Duodenal mucosa (tissue), 2 donors: ENCODE results near the gene TECPR2.
A peak's percentile ranks its signal among the peaks of the same experiment; 100 is the strongest.

ENCODE experiments used
- H3K27ac ChIP-seq: one replicate; pipeline ENCODE4 v1.7.0; 2013; ENCODE audit warnings: low read depth, low read length
- H3K27me3 ChIP-seq, 2 donors: one replicate each; pipeline ENCODE4 v1.7.0; 2013; ENCODE audit warnings: low read length in 2 of 2, control low read depth in 1 of 2; ENCODE audit not compliant: insufficient read depth in 2 of 2, control insufficient read depth in 1 of 2
- H3K36me3 ChIP-seq, 2 donors: one replicate each; pipeline ENCODE4 v1.7.0; 2013; ENCODE audit warnings: low read length in 2 of 2, control low read depth in 1 of 2; ENCODE audit not compliant: insufficient read depth in 2 of 2, control insufficient read depth in 1 of 2
- H3K4me1 ChIP-seq, 2 donors: one replicate each; pipeline ENCODE4 v1.7.0; 2013; ENCODE audit warnings: low read length in 2 of 2, control low read depth in 1 of 2; ENCODE audit not compliant: insufficient read depth in 2 of 2, control insufficient read depth in 1 of 2
- H3K4me3 ChIP-seq, 2 donors: one replicate each; pipeline ENCODE4 v1.7.0; 2013; ENCODE audit warnings: low read length in 2 of 2, low read depth in 1 of 2
- H3K9ac ChIP-seq, 2 donors: one replicate each; pipeline ENCODE4 v1.7.0; 2013; ENCODE audit warnings: low read length in 2 of 2, low read depth in 1 of 2
- H3K9me3 ChIP-seq, 2 donors: one replicate each; pipeline ENCODE4 v1.7.0; 2013; ENCODE audit warnings: low read length in 2 of 2, control low read depth in 1 of 2; ENCODE audit not compliant: control insufficient read depth in 1 of 2

TECPR2 gene

GRCh38 chr14:102452302-102452701 is 89.6 kb downstream of the TECPR2 start:
- no peak overlapping the region for H3K9ac ChIP-seq
- no peaks in the 10 kb centered on the region for H3K27me3 ChIP-seq
- no peak overlapping the region for H3K4me3 ChIP-seq
- peaks cover 22 to 54% of the 10 kb centered on the region in 2 donors for H3K36me3 ChIP-seq
- H3K4me1 ChIP-seq: peaks cover 4 to 7% of the 10 kb centered on the region in 2 donors
- H3K27ac ChIP-seq: no peak overlapping the region
- no peaks in the 10 kb centered on the region for H3K9me3 ChIP-seq

- H3K4me3 ChIP-seq: no peak overlapping the region
- H3K27ac ChIP-seq: no peak overlapping the region
- H3K27me3 ChIP-seq: no peaks in the 10 kb centered on the region
- no peaks in the 10 kb centered on the region for H3K9me3 ChIP-seq
- H3K4me1 ChIP-seq: peaks cover 4 to 7% of the 10 kb centered on the region in 2 donors
- peaks cover 18 to 58% of the 10 kb centered on the region in 2 donors for H3K36me3 ChIP-seq
- no peak overlapping the region for H3K9ac ChIP-seq
Observed at GRCh38 chr14:102454711-102455110, 92.0 kb downstream of the TECPR2 start.

- H3K27me3 ChIP-seq: no peaks in the 10 kb centered on the region
- peaks cover 10 to 41% of the 10 kb centered on the region in 2 donors for H3K36me3 ChIP-seq
Observed at GRCh38 chr14:102457509-102457908, 94.8 kb downstream of the TECPR2 start.

GRCh38 chr14:102461490-102462338 is 99.0 kb downstream of the TECPR2 start:
- peaks cover 20 to 22% of the 10 kb centered on the region in 2 donors for H3K4me1 ChIP-seq
- H3K9ac ChIP-seq: no peak overlapping the region
- H3K4me3 ChIP-seq: no peak overlapping the region
- H3K36me3 ChIP-seq: peaks cover 3 to 31% of the 10 kb centered on the region in 2 donors
- no peak overlapping the region for H3K27ac ChIP-seq
- no peaks in the 10 kb centered on the region for H3K9me3 ChIP-seq
- H3K27me3 ChIP-seq: no peaks in the 10 kb centered on the region

More at GRCh38 chr14:102457509-102457908, 94.8 kb downstream of the TECPR2 start:
- no peaks in the 10 kb centered on the region for H3K4me1 ChIP-seq
- no peaks in the 10 kb centered on the region for H3K9me3 ChIP-seq
- H3K4me3 ChIP-seq: no peak overlapping the region
- no peak overlapping the region for H3K27ac ChIP-seq
- no peak overlapping the region for H3K9ac ChIP-seq

GRCh38 chr14:102462391-102462790 is 99.7 kb downstream of the TECPR2 start:
- Histone ChIP-seq H3K4me1 (peaks cover 20 to 22% of the 10 kb centered on the region in 2 donors), H3K9ac (no peak overlapping the region), H3K4me3 (no peak overlapping the region), H3K36me3 (peaks cover 3 to 31% of the 10 kb centered on the region in 2 donors), H3K27me3 (no peaks in the 10 kb centered on the region), H3K27ac (no peak overlapping the region), H3K9me3 (no peaks in the 10 kb centered on the region)

GRCh38 chr14:102464006-102464405 is 101.3 kb downstream of the TECPR2 start:
- Histone ChIP-seq H3K4me1 (peaks cover 20 to 22% of the 10 kb centered on the region in 2 donors), H3K4me3 (no peak overlapping the region), H3K27ac (no peak overlapping the region), H3K9me3 (no peaks in the 10 kb centered on the region), H3K36me3 (peaks cover 6 to 24% of the 10 kb centered on the region in 2 donors), H3K9ac (no peak overlapping the region), H3K27me3 (no peaks in the 10 kb centered on the region)

- H3K27ac ChIP-seq: no peak overlapping the region
- H3K36me3 ChIP-seq: peaks cover 6 to 22% of the 10 kb centered on the region in 2 donors
- peak overlapping the region in 1 of 2 donors; percentile 30 for H3K4me3 ChIP-seq
- no peaks in the 10 kb centered on the region for H3K27me3 ChIP-seq
- H3K4me1 ChIP-seq: peaks cover 20 to 22% of the 10 kb centered on the region in 2 donors
- peak overlapping the region in 1 of 2 donors; percentile 50 for H3K9ac ChIP-seq
- H3K9me3 ChIP-seq: no peaks in the 10 kb centered on the region
Observed at GRCh38 chr14:102464846-102465341, 102.2 kb downstream of the TECPR2 start.

- H3K27ac ChIP-seq: no peak overlapping the region
- H3K4me1 ChIP-seq: peaks cover 28 to 33% of the 10 kb centered on the region in 2 donors
- H3K9ac ChIP-seq: no peak overlapping the region
- H3K4me3 ChIP-seq: no peak overlapping the region
- no peaks in the 10 kb centered on the region for H3K9me3 ChIP-seq
- H3K27me3 ChIP-seq: no peaks in the 10 kb centered on the region
- H3K36me3 ChIP-seq: peaks cover 6 to 13% of the 10 kb centered on the region in 2 donors
Observed at GRCh38 chr14:102469261-102469660, 106.5 kb downstream of the TECPR2 start.

- Histone ChIP-seq H3K4me3 (no peak overlapping the region), H3K36me3 (peaks cover 2 to 5% of the 10 kb centered on the region in 2 donors), H3K4me1 (peaks cover 20 to 25% of the 10 kb centered on the region in 2 donors), H3K9ac (no peak overlapping the region), H3K27me3 (no peaks in the 10 kb centered on the region), H3K27ac (no peak overlapping the region), H3K9me3 (no peaks in the 10 kb centered on the region)
Observed at GRCh38 chr14:102471921-102472790, 109.4 kb downstream of the TECPR2 start.

- H3K27me3 ChIP-seq: no peaks in the 10 kb centered on the region
- no peak overlapping the region for H3K9ac ChIP-seq
- no peak overlapping the region for H3K4me3 ChIP-seq
- H3K27ac ChIP-seq: no peak overlapping the region
- peaks cover 20 to 25% of the 10 kb centered on the region in 2 donors for H3K4me1 ChIP-seq
- peaks cover 2 to 5% of the 10 kb centered on the region in 2 donors for H3K36me3 ChIP-seq
- no peaks in the 10 kb centered on the region for H3K9me3 ChIP-seq
Observed at GRCh38 chr14:102472791-102473150, 110.0 kb downstream of the TECPR2 start.
